Measurements from ENCODE around the gene IDH3G. TPM values are rescaled to one million over a fixed set of nuclear protein-coding genes. Genes with fewer than 3 reads are reported as not detected.

IDH3G gene
- total and polyA plus RNA-seq, 2 experiments from 2014 or later, result 99.8 to 110 TPM

- Histone ChIP-seq H3K9me3 (ENCODE audit: low read depth) (no peaks in the 10 kb centered on the region), H3K4me3 (no peak overlapping the region), H3K4me1 (ENCODE audit: low read depth) (no peaks in the 10 kb centered on the region), H3K36me3 (no peaks in the 10 kb centered on the region), H3K27ac (no peak overlapping the region), H3K27me3 (no peaks in the 10 kb centered on the region)
- DNase-seq (ENCODE audit: low read depth in 1 of 2, low spot score in 1 of 2), result no peak
- TF ChIP-seq, protein P1, sequence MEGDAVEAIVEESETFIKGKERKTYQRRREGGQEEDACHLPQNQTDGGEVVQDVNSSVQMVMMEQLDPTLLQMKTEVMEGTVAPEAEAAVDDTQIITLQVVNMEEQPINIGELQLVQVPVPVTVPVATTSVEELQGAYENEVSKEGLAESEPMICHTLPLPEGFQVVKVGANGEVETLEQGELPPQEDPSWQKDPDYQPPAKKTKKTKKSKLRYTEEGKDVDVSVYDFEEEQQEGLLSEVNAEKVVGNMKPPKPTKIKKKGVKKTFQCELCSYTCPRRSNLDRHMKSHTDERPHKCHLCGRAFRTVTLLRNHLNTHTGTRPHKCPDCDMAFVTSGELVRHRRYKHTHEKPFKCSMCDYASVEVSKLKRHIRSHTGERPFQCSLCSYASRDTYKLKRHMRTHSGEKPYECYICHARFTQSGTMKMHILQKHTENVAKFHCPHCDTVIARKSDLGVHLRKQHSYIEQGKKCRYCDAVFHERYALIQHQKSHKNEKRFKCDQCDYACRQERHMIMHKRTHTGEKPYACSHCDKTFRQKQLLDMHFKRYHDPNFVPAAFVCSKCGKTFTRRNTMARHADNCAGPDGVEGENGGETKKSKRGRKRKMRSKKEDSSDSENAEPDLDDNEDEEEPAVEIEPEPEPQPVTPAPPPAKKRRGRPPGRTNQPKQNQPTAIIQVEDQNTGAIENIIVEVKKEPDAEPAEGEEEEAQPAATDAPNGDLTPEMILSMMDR (IDR thresholded peaks at IDR 0.05; ENCODE audit: low read depth, low read length), result no peak
Measured at GRCh38 chrX:153800177-153800722, 6.1 kb upstream of the IDH3G start.

DNA sequence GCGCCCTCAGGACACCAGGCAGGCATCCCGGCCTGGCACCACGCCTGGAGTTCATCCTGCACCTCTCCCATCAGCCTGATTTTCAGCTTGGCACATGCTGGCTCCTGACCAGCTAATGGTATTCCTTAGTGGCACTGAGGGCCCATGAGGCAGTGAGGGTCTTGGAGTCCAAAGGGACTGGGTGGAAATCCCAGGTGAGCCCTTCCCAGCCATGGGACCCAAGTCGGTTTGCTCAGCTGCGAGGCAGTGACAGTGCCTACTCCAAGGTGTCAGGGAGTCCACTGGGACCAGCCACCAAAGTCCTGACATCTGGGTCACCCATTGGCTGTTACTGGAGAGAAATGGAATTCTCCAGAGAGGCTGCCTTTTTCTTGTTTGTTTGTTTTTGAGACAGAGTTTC, 5.2 kb upstream of the IDH3G start:
- Histone ChIP-seq H3K27ac (no peak overlapping the region), H3K9me3 (ENCODE audit: low read depth) (no peaks in the 10 kb centered on the region), H3K4me3 (no peak overlapping the region), H3K36me3 (no peaks in the 10 kb centered on the region), H3K4me1 (ENCODE audit: low read depth) (no peaks in the 10 kb centered on the region), H3K27me3 (no peaks in the 10 kb centered on the region)
- TF ChIP-seq, protein P1 (IDR thresholded peaks at IDR 0.05; ENCODE audit: low read depth, low read length), result no peak
- DNase-seq (ENCODE audit: low read depth in 1 of 2, low spot score in 1 of 2), result no peak

DNA sequence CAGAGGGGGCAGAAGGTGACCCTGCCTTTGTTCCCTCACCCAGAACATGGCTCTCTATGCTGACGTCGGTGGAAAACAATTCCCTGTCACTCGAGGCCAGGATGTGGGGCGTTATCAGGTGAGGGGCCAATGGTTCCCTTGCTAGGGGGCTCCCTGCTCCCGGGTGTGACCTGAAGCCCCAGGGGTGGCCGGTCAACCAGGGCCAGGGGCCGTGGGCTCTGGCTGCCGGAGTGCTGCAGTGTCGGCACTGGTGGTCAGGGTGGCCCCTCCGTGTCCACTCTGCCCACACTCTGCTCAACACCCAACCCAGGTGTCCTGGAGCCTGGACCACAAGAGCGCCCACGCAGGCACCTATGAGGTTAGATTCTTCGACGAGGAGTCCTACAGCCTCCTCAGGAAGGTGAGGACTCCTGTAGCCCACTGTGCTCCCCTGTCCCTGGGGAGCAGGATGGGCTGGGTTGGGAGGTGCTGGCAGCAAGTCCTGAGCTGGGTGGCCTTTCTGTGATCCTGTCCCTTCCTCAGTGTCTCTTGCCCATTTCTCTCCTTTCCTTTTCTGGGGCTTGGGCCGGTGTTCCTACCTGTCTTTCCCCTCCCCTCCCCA, 3.3 kb upstream of the IDH3G start:
- Histone ChIP-seq H3K36me3 (no peaks in the 10 kb centered on the region), H3K9me3 (ENCODE audit: low read depth) (no peaks in the 10 kb centered on the region), H3K4me3 (no peak overlapping the region), H3K27ac (no peak overlapping the region), H3K27me3 (no peaks in the 10 kb centered on the region), H3K4me1 (ENCODE audit: low read depth) (no peaks in the 10 kb centered on the region)
- TF ChIP-seq, protein P1 (IDR thresholded peaks at IDR 0.05; ENCODE audit: low read depth, low read length), result no peak
- DNase-seq (ENCODE audit: low read depth in 1 of 2, low spot score in 1 of 2), result no peak

DNA sequence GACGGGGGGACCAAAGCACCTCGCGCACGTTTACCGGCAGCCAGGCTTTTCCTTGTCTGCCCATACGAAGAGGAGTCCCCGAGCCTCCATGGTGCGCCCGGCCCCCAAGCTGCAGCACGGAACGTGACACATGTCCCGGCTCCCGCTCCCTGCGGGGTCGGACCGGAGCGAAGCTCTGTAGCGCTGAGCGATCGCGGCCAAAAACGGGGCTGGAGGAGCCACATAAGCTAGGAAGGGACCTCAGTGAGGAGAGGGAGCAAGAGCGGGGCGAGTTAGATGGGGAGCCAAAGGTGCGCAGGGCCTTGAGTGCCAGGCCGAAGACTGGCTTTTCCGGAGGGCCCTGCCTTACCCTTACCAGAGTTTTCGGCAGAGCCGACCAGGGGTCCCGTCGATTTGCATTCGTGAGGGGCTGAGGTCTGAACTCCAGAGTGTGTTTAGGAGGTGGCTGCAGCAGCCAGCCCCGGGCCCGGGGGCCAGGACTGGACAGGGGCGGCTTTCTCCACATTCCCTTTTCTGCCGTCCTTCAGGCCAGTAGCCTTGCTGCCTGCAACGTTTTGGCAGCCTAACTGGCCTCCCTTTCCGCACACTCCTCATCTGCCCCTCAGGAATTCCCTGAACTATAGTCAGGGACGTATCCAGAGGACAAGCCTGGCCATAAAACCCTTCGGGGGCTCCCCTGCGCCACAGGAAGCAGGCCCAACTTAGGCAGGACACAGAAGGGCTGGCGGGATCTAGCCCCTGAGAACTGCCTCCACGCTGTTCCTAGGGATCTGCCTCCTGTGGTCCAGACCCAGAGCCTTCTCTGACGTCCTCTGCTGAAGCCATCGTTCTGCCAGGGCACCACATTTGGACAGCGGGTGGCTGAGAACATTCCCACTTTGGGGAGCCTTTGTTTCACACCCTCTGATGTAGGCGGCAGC, 982 bp upstream of the IDH3G start:
- H3K9me3 ChIP-seq (ENCODE audit: low read depth), result no peaks in the 10 kb centered on the region
- peak overlapping the region; percentile 93 for H3K27ac ChIP-seq
- no peaks in the 10 kb centered on the region for H3K4me1 ChIP-seq (ENCODE audit: low read depth)

GRCh38 chrX:153793291-153793690, 884 bp downstream of the IDH3G start:
- no peaks in the 10 kb centered on the region for H3K27me3 ChIP-seq
- peak; percentile 2 to 5 for DNase-seq (ENCODE audit: low read depth in 1 of 2, low spot score in 1 of 2)
- H3K27ac ChIP-seq, result peak overlapping the region; percentile 93

More for the DNA sequence above, 982 bp upstream of the IDH3G start:
- H3K27me3 ChIP-seq, result no peaks in the 10 kb centered on the region
- no peaks in the 10 kb centered on the region for H3K36me3 ChIP-seq
- peak overlapping the region; percentile 46 for H3K4me3 ChIP-seq
- TF ChIP-seq, protein P1 (IDR thresholded peaks at IDR 0.05; ENCODE audit: low read depth, low read length), result no peak
- peak in 1 of 2 donors; percentile 13 for DNase-seq (ENCODE audit: low read depth in 1 of 2, low spot score in 1 of 2)

More at GRCh38 chrX:153793291-153793690, 884 bp downstream of the IDH3G start:
- Histone ChIP-seq H3K36me3 (no peaks in the 10 kb centered on the region), H3K4me3 (peak overlapping the region; percentile 46), H3K9me3 (ENCODE audit: low read depth) (no peaks in the 10 kb centered on the region), H3K4me1 (ENCODE audit: low read depth) (no peaks in the 10 kb centered on the region)
- TF ChIP-seq, protein P1 (IDR thresholded peaks at IDR 0.05; ENCODE audit: low read depth, low read length), result no peak
